AG08396 (cell line): ENCODE data around the gene PTPRJ.
"Not testable (repeated sequence)": the region's sequence is repeated elsewhere in the genome, so short reads cannot be mapped to it uniquely, and the experiment has no call there.

ENCODE experiments used
- DNase-seq: peaks from one replicate; pipeline ENCODE4 v3.0.0; 2012; ENCODE audit warnings: low spot score, mixed read lengths

The PTPRJ gene

DNA sequence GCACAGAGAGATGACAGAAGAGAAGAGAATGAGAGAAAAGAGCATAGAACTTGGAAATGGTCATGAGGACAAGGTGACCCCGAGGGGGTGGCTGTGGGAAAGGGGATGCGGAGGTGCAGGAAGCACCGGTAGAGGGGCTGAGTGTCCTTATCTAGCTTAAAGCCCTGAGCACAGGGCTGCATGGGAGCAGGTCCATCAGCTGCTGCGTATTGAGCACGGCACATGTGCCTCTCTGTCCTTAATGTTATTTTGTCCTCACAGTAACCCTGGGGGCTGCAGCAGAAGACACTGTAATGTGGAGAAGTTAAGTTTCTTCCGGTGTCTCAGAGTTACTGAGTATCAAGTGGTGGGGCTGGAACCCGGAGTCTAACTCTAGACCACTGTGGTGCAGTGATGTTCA lies 141.9 kb downstream of the PTPRJ start:
- DNase-seq: no peak

DNA sequence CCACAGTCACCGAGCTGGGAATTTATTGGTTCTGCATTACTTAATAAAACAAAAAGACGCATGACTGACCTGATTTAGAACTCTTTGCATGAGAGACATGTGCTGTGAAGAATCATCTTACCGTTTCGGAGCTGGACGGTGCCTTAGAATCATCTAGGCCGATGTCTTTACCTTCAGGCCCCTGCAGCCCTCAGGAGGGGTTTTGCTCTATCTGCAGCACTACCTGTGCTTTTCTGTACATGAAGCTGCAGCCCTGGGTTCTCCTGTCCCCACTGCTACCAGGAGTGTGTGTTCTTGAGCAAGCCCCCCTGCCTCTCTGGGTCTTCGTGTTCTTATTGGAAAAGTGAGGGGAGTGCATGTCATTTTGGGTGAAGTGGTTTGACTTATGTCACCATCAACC lies 142.3 kb downstream of the PTPRJ start:
- no peak for DNase-seq

DNA sequence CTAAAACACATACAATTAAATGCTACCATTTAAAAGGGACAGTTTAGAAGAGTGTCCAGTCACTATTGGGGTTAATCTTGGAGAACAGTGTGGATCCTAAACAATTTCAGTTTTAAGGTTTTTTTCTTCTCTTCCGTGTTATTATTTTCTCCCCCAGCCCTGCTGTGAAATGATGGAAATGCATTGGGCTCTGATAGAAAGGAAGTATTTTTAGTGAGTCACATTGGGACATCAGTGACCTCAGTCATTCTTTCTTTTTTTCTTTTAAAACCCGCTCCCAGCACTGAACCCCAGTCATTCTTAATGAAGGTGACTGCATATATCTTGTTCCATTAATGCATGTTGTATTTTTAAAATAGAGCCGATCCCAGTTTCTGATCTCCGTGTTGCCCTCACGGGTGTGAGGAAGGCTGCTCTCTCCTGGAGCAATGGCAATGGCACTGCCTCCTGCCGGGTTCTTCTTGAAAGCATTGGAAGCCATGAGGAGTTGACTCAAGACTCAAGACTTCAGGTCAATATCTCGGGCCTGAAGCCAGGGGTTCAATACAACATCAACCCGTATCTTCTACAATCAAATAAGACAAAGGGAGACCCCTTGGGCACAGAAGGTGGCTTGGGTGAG lies 143.0 kb downstream of the PTPRJ start:
- no peak for DNase-seq

DNA sequence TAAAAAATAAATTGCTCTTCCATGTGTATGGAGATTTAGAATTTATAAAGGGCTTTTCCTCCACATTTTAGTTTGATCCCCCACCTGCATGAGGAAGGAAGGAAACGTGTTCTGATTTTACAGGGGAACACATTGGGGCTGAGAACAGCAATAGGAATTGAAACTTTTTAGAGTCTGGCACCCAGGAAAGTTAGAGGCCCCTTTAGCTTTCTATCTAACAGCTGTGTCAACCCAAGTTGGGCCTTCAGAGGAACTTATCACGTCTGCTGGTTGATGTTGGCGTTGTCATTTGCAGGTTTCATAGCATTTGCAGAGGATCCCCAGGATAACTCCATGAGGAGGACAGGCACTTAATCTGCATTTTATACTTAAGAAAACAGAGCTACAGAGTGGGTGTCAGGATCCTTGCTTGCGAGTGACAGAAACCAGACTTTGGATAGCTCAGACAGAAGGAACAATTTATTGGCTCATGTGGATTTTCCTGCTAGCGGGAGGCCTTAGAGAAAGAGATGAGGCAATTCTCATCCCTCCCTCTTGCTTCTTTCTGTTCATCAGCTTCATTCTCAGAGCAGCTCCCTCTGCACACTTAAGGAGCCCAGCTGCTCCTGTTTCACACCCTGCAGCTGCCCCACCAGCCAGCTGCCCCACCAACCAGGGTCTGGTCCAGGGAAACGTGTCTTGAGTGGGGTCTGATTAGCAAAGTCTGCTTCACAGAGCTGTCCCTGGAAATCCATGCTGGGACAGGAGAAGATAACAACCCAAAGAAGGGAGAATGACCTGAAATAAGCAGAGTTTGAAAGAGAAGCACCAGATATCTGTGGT lies 143.8 kb downstream of the PTPRJ start:
- no peak for DNase-seq

DNA sequence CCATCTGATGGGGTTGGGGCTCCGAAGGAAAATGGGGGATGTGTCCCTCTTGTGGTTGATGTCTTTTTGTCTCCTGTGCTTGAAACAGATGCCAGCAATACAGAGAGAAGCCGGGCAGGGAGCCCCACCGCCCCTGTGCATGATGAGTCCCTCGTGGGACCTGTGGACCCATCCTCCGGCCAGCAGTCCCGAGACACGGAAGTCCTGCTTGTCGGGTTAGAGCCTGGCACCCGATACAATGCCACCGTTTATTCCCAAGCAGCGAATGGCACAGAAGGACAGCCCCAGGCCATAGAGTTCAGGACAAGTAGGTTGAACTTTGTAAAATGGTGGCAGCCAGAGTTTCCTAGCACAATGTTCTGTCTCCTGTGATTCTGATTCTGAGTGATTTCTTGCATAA lies 144.5 kb downstream of the PTPRJ start:
- no peak for DNase-seq

DNA sequence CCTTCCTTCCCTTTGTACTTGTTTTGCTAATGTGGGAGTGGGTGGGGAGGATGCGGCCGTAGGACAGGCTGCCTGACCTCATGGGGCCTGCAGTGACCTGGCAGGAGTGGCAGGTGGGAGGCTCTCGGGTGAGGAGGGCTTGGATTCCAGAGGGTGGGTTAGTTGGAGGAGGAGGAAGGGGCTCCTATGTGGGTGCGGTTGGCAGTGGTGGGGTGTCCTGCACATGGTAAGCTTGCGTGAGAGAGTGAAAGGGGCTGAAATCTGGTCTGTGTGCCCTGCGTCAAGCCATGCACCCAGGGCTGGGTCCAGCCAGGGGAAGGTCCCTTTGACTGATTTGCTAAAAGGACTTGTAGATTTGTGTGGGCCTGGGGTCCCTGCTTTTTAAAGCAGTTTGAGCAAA lies 145.5 kb downstream of the PTPRJ start:
- no peak for DNase-seq

DNA sequence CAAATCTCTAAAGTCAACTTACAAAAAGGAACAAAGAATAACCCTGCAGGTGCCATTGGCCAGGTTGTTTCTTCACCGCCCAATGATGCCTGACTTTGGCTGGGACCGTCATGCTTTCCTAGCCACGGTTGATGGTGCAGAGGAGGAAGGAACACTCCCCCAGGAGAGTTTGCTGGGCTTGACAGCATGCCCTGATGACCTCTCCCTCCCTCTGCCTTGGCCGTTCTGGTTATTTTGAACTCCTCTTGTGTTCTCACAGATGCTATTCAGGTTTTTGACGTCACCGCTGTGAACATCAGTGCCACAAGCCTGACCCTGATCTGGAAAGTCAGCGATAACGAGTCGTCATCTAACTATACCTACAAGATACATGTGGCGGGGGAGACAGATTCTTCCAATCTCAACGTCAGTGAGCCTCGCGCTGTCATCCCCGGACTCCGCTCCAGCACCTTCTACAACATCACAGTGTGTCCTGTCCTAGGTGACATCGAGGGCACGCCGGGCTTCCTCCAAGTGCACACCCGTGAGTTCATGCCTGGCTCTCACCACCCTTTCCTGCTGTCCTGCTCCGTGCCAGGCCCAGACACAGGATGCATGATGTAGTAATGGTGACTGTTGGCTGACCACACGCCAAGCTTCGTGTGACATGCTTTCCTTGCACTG lies 147.3 kb downstream of the PTPRJ start:
- no peak for DNase-seq

DNA sequence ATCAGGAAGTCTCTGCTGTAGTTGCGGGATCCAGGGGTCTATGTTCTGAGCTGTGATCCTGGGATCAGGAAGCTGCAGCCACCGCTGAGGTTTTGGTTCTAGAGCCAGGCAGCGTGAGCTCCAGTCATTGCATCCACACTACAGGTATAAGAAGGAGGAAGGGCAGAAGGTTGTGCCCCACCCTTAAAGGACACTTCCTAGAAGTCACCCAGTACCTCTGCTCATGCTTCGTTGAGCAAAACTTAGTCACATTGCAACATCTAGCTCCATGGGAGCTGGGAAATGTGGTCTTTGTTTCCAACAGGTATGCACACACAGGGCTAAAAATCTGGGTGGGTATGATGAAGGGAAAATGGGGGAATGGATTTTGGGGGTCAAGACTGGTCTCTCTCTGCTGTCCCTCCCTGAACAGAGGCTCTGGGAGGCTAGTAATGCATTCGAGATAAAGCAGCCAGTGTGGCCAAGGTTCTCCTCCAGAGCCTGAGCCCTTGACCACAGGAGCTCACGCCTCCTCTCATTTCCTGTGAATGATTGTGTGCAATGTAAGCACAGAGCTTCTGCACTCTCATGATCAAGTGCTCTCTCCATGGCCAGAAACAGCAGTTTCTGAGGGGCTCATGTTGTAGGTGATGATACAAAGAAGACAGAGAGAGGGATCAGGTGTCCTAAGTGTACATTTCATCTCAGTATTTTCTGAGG lies 149.5 kb downstream of the PTPRJ start:
- DNase-seq: no peak

DNA sequence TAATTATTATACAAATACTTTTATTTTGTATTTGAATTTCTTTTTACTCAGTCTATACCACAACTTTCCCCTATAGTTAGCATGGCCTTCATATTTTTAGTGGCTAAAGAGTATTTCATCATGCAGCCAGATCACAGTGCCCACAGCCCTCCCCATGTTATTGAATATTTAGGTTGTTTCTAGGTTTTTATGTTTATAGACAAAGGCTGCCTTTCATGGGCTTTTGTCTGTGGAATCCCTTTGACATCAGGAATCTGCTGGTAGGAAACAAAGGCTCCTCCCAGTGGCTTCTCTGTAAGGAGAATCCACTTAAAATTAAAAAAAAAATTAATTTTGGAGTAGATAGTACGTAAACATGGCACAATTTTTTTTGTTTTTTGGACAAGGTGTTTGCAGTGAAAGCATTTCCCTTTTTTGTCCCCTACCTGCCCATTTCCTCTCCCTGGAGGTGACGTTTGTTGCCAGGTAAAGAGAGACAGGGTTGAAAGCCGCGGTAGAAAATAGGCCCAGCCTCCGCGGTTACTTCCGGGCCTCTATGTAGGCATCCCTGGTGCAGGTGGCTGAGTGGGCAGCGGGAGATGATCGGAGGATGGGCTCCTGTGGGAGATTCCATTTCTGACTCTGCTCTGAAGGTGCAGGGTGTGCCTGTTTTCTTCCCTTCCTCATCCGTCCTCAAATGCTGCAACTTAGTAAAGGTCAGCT lies 154.0 kb downstream of the PTPRJ start:
- DNase-seq: no peak

DNA sequence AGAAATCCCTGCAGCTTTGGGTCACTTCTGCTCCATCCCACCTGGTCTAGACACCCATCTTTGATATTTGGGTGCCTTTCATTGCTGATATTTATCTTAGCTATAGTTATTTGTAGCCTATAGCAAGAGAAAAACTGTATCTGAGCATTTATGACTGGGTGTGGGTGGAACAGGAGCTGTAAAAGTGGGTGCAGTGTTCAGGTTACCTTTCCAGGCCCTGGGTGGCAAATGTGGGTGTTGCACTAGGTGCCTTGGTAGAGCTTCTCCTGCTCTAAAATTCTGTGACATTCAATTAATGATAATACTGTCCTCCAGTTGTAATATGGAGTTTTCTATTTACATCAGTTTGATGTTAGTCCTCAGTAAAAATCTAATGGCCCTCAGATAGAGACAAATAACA lies 157.9 kb downstream of the PTPRJ start:
- no peak for DNase-seq

DNA sequence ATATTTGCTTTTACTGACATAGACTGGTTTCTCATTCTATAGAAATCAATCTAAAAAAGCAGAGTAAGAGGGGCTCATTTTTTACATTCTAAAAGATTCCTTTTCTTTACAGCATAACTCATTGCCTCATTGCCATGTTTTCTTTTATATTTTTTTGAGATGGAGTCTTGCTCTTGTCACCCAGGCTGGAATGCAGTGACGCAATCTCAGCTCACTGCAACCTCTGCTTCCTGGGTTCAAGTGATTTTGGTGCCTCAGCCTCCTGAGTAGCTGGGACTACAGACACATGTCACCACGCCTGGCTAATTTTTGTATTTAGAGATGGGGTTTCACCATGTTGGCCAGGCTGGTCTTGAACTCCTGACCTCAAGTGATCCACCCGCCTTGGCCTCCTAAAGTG lies 159.5 kb downstream of the PTPRJ start:
- DNase-seq: not testable (repeated sequence)

DNA sequence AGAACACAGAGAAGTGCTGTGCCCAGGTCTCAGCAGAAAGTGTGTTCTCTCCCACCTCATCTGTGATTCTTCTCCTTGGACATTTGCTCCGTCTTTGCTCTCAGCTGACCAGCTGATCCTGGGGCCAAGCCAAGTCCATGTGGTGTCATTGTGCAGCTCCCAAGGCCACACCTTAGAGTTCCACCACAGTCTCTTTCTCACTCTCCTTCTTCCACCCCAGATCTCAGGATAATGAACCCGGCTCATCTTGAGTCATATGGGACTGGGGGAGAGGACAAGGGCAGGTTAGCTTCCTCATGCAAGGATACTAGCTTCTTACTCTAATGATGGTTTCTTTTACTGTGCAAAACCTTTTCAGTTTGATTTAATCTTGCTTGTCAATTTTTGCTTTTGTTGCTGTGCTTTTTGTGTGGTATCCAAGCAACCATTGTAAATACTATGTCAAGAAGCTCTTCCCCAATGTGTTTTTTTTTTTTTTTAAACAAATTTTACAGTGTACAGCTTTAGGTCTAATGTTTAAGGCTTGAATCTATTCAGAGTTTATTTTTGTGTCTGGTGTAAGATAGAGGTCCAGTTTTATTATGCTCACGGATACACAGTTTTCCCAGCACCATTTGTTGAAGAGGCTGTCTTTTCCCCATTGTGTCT lies 161.2 kb downstream of the PTPRJ start:
- DNase-seq: peak; percentile 12

DNA sequence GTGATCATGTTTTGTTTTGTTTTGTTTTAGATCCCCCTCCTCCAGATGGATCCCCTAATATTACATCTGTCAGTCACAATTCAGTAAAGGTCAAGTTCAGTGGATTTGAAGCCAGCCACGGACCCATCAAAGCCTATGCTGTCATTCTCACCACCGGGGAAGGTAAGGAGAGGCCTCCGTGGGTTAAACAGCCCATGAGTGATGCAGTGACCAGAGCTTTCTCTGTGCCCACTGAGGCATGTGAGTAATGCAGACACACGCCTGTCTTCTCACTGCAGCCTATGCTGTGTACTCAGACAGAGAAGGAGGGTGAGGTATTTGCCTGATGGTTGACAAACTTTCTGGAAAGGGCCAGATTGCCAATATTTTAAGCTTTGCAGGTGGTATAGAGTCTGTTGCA lies 162.5 kb downstream of the PTPRJ start:
- no peak for DNase-seq

DNA sequence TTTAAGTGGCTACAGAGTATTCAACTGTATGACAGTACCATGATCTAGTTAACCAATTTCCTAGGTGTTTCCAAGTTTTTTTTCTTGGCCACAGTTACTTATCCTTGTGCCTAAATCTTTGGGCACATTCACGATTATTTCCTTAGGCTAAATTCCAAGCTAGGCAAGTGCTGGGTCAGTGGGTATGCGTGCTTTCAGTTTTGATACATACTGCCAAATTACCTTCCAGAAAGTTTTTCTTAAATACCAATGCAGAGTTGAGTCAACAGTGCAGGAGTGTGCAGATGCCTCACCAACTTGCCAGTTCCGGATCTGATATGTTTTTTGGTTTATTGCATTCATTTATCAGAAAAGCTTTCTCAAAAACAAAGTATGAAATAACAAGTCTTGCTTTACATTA lies 168.4 kb downstream of the PTPRJ start:
- no peak for DNase-seq

DNA sequence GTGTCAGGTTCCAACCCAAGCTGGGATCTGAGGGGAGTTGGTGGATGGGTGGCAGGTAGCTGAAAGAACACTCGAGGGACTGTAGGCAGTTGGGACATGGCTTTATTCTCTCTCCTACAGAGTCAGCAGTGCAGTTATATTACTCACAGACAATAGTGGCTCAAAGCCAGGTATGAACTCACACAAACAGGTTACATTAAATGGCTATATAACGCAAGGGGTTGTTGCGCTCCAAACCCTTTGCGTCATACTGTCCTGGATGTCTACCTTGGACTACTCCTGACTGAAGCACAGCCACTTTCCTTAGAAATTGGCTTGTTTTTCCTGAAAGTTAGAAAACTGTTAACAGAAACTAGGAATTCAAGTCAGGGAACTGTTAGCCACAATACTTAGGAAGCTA lies 169.9 kb downstream of the PTPRJ start:
- no peak for DNase-seq

DNA sequence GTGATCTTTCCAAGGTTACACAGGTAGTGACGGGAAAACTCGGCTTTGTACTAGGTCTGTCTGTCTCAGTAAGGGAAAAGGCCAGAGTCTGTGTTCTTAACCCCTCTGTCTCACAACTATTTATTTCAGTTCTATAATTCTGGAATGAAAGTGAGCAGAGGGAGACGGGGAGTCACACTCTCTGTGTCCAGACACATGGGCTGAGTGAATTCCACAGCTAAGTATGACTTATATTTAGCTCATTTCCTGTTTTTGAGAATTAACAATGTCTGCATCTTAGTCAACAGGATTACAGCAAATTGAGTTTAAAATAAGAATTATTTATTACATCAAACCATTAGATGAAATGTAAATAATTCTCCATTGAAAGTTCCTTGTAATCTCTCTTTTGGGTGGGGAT lies 173.8 kb downstream of the PTPRJ start:
- peak; percentile 24 for DNase-seq

DNA sequence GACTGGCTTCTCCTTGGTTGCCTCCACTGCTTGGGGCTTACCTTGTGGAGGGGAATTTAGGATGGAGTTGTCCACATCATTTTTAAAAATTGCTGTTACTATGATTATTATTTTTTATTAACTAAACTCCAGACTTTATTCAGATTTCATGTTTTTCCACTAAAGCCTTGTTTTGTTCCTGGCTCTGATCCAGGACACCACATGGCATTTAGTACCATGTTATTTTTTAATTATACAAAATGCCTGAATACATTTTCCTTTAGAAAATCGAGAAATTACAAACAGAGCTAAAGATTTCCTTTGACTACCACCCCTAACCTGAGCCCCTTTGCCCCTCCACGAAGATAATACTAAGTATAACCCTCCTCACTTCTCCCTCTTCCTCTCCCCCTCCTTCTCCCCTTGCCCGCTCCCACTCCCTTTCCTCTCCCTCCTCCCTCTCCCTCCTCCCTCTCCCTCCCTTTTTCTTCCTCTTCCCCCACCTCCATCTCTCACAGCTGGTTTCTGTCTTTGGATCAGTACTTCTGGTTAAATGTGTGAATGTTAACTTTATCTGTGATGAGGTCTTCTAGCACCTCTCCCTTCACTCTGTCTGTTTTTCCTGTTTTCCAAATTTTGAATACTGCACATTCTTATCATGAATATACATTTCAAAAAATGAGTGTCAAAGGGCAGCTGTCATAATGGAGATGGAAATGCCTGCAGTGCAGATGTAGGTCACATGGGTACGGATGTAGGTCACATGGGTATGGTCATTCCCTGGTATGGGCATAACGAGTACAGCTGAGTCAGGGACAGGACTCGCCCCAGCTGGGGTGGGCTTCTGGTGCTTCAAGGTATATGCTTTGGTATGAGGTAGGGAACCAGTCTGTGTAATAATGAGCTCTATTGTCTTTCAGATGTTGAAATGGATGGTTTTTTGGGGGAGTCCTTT lies 181.9 kb downstream of the PTPRJ start:
- DNase-seq: no peak

DNA sequence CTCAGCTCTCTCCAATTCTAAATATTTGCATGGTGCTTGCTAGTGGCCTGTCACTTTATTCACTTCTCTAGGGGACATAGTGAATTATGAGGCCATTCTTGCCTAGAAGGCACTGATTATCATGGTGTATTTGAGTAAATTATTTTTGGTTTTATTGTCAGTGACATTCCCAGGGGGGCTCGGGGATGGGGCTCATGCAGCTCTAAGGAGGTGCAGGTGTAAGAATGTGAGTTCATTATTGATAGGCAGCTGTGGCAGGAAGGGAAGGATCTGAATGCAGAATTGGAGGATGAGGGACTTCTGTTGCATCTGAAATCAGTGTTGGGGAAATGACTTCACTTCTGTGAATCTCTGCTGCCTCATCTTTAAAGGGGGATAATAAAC lies 182.5 kb downstream of the PTPRJ start:
- no peak for DNase-seq

DNA sequence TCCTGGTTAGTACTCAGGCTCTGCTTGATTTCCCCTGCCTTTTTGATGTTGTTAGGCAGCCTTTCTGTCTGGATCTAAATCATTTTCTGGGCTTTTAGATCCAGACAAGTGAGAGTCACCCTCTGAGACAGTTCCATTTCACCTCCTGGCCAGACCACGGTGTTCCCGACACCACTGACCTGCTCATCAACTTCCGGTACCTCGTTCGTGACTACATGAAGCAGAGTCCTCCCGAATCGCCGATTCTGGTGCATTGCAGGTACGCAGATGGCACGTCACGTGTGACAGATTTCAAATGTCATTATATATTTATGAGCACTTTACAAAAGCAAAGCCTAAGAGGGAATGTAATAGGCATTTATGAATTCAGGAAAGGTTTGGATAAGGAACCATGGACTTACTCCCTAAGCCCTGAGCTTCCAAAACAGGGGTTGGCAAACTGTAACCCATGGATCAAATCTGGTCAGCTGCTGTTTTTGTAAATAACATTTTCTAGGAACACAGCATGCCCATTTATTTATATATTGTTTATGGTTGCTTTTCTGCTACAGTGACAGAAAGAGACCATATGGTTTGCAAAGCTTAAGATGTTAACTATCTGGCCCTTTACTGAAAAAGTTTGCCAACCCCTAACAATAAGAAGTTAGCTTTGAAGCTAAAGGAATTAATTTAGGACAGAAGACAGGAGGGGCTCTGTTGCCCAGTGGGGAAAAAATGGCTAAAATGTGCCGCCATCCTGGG lies 183.2 kb downstream of the PTPRJ start:
- DNase-seq: no peak

DNA sequence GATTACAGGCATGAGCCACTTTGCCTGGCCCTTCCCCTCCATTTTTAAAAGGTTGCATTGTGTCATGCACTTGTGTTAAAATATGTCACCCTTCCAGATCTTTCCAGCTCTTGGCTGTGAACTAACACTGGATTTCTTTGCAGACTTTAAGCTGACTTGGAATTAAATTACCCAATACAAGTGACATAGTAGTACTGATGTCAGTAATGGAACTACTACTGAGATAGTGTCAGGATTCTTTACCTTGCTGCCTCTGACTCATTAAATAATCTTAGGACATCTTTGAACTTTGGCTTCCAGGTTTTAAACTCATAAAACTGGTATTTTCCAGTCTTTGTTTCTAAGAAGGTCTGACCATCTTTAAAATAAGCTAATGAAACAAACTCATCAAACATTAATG lies 184.5 kb downstream of the PTPRJ start:
- DNase-seq: no peak
